Stimulated activated memory B cell treated with anti-CD40 and anti-IgM and Interleukin-4, amounts not matched to agents 10 μg/mL and 1 μg/mL and 100 μg/mL, for 72 hours (primary cell): Measurements from ENCODE around the gene ZFYVE1.

Experiments used
- ATAC-seq: fragments of 150-1000 bp; cut with Tn5 transposase; 2 replicates; pipeline ENCODE4 v1.10.0; 2021
- H3K27ac Mint-ChIP-seq: one replicate; pipeline ENCODE4 v1.8.0; 2022; ENCODE audit warnings: mild to moderate bottlenecking, mixed read lengths
- H3K27me3 Mint-ChIP-seq: one replicate; pipeline ENCODE4 v1.8.0; 2022; ENCODE audit warnings: mixed read lengths
- H3K36me3 Mint-ChIP-seq: one replicate; pipeline ENCODE4 v1.8.0; 2022; ENCODE audit warnings: mixed read lengths
- H3K4me1 Mint-ChIP-seq: one replicate; pipeline ENCODE4 v1.8.0; 2022; ENCODE audit warnings: mixed read lengths
- H3K4me3 Mint-ChIP-seq: one replicate; pipeline ENCODE4 v1.8.0; 2022; ENCODE audit warnings: mild to moderate bottlenecking, moderate library complexity, mixed read lengths
- H3K9me3 Mint-ChIP-seq: one replicate; pipeline ENCODE4 v1.8.0; 2022; ENCODE audit warnings: mixed read lengths

Gene ZFYVE1

DNA sequence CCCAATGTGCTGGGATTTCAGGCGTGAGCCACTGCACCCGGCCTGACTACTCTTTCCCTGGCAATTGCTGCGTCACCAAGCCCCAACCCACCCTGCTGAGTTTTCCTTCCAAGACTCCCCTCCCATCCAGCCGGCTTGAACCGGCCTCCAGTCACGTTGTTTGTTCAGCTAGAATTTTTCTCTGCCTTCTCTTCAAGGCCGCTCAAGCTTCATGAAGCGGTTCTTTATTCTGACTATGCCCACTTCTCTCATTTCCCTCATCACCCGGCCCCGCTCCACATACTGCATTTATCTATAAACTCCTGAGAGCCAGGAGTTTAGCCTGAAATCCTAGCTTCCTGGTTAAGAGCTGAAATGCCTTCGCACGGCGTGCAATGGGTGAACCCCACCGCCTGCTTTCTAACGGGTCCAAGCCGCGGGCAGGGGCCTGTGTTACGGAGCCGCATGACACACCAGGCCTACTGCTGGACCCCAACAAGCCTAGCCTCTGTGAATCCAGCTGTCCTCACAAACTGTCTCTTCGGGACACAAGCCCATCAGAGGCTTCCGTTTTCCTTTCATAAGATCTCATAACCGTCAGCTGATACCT, 101.6 kb downstream of the ZFYVE1 start:
- peaks cover 7% of the 10 kb centered on the region for H3K4me1 Mint-ChIP-seq
- no peaks in the 10 kb centered on the region for H3K36me3 Mint-ChIP-seq
- ATAC-seq: no peak
- no peaks in the 10 kb centered on the region for H3K27me3 Mint-ChIP-seq
- peak overlapping the region; percentile 89 for H3K27ac Mint-ChIP-seq
- H3K9me3 Mint-ChIP-seq: no peaks in the 10 kb centered on the region
- H3K4me3 Mint-ChIP-seq: peak overlapping the region; percentile 95

DNA sequence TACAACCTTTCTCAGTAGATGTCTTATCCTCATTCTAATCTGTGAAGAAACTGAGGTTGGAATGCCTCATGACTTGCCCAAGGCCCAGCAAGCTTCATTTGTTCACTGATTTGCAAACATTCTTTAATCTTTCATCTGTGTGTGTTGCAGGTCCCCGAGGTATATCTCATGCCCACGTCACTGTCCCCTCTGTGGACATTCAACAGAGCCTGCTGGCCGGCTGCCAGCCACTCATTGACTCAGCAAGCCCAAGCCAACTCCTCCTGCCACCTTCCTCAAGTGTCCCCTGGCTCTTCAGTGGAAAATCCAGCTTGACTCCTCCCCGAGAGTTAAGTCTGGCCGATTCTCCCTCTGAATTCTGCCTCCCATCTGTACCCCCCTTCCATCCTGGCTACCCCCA, 102.6 kb downstream of the ZFYVE1 start:
- H3K4me3 Mint-ChIP-seq: no peak overlapping the region

DNA sequence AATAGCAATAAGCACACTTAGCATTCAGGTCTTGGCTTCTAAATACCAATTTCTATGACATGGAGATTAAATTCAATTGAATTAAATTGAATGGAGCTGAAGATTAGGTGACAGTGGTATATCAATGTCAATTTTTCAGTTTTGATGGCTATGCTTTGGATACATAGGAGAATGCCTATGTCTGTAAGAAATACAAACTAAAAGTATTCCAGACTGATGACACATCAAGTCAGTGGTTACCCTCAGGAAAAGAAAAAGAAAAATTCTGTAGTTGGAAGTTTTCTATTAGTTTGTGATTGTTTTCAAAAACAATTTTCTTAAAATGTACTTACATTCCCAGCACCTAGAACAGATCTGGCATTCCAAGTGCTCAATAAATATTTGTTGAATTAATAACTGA, 105.5 kb downstream of the ZFYVE1 start:
- no peak for ATAC-seq
- no peaks in the 10 kb centered on the region for H3K9me3 Mint-ChIP-seq
- no peaks in the 10 kb centered on the region for H3K27me3 Mint-ChIP-seq
- H3K27ac Mint-ChIP-seq: no peak overlapping the region
- H3K4me3 Mint-ChIP-seq: no peak overlapping the region
- peaks cover 7% of the 10 kb centered on the region for H3K4me1 Mint-ChIP-seq
- no peaks in the 10 kb centered on the region for H3K36me3 Mint-ChIP-seq

More for the DNA sequence above, 102.6 kb downstream of the ZFYVE1 start:
- peaks cover 7% of the 10 kb centered on the region for H3K4me1 Mint-ChIP-seq
- no peaks in the 10 kb centered on the region for H3K9me3 Mint-ChIP-seq
- H3K36me3 Mint-ChIP-seq: no peaks in the 10 kb centered on the region
- peak overlapping the region; percentile 13 for H3K27ac Mint-ChIP-seq
- ATAC-seq: no peak
- H3K27me3 Mint-ChIP-seq: no peaks in the 10 kb centered on the region

DNA sequence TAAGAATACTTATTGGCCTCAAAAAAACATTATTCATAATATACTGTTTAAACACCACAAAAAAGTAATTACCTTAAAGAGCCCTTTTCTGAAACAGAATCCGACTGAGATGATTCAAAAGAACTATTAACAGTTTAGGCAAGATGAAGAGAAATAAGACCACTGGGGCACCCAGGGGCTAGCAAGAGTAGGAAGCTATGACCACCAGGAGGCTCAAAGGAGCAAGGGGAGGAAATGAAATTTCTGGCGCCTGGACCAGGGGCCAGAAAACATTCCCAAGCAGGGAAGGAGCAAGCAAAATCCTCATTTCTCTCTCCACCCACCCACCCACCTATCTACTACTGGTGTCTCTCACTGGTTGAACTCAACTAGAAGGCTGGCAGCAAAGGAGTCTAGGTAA, 106.9 kb downstream of the ZFYVE1 start:
- Mint-ChIP-seq H3K36me3 (no peaks in the 10 kb centered on the region), H3K27ac (no peak overlapping the region), H3K9me3 (no peaks in the 10 kb centered on the region), H3K4me3 (no peak overlapping the region), H3K27me3 (no peaks in the 10 kb centered on the region), H3K4me1 (no peaks in the 10 kb centered on the region)
- no peak for ATAC-seq
